Measurements from ENCODE around the gene SPINK4.

SPINK4 gene

GRCh38 chr9:33264003-33264472 lies 24.1 kb downstream of the SPINK4 start:
- Histone ChIP-seq H3K4me3 (ENCODE audit: low read depth, low read length, poor library complexity, severe bottlenecking) (peak overlapping the region; percentile 91), H3K9me2 (ENCODE audit: low read depth, low read length) (no peaks in the 10 kb centered on the region), H3K36me3 (ENCODE audit: insufficient read depth, low read length) (peaks cover 53% of the 10 kb centered on the region), H3K4me2 (ENCODE audit: low read length) (peak overlapping the region; percentile 85), H3K27me3 (ENCODE audit: insufficient read depth, low read length) (no peaks in the 10 kb centered on the region), H4K20me1 (ENCODE audit: insufficient read depth, low read length) (no peaks in the 10 kb centered on the region), H3K9ac (ENCODE audit: low read length) (peak overlapping the region; percentile 87), H3F3A (ENCODE audit: insufficient read depth, low read length) (no peaks in the 10 kb centered on the region), H3K79me2 (ENCODE audit: insufficient read depth, low read length) (peaks cover 15% of the 10 kb centered on the region), H2AFZ (ENCODE audit: low read length) (no peak overlapping the region), H3K9me3 (ENCODE audit: low read length) (no peaks in the 10 kb centered on the region), H3K4me1 (ENCODE audit: insufficient read depth, low read length, severe bottlenecking) (peaks cover 18% of the 10 kb centered on the region), H3K27ac (ENCODE audit: low read depth, low read length, poor library complexity, severe bottlenecking) (peak overlapping the region; percentile 24)
- no peak for TF ChIP-seq EZH2 (IDR thresholded peaks at IDR 0.05; ENCODE audit: borderline replicate concordance, low read length)
- TF ChIP-seq, protein P1, sequence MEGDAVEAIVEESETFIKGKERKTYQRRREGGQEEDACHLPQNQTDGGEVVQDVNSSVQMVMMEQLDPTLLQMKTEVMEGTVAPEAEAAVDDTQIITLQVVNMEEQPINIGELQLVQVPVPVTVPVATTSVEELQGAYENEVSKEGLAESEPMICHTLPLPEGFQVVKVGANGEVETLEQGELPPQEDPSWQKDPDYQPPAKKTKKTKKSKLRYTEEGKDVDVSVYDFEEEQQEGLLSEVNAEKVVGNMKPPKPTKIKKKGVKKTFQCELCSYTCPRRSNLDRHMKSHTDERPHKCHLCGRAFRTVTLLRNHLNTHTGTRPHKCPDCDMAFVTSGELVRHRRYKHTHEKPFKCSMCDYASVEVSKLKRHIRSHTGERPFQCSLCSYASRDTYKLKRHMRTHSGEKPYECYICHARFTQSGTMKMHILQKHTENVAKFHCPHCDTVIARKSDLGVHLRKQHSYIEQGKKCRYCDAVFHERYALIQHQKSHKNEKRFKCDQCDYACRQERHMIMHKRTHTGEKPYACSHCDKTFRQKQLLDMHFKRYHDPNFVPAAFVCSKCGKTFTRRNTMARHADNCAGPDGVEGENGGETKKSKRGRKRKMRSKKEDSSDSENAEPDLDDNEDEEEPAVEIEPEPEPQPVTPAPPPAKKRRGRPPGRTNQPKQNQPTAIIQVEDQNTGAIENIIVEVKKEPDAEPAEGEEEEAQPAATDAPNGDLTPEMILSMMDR (IDR thresholded peaks at IDR 0.05; ENCODE audit: low read length) = no peak

DNA sequence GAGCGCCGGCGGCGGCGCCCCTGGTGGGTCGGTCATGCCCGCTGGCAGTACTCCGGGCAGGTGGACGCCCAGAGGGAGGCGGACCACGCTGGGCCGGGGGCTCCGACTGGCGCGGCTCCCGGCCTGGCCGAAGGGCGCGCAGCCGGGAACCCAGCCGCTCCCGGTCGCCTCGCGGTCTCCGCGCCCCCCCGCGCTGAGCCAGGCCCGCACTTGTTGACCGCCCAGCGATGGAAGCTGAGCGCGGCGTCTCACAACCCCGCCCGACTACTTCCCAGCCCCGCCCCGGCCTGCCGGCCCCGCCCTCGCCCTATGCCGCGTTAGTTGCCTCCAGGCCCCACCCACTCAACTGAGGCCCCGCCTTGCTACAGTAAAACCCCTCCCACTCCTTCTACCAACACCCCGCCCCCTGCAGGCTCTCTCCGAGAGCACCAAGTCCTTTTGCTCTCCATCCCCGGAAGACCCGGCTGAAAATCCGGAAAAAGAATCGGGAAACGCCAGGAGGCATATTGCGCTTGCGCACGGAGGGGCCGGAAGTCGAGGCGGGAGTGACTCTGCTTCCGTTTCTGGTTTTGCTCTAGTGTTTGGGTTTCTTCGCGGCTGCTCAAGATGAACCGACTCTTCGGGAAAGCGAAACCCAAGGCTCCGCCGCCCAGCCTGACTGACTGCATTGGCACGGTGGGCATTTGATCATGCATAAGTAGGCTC lies 24.7 kb downstream of the SPINK4 start, which contains the start of the genes BAG1 and CHMP5:
BAG1 (minus strand) TSS at position 236 of the 705 bp plus-strand sequence.
CHMP5 (plus strand) TSS at position 577 of the 705 bp plus-strand sequence; CDS start at position 607, 30 bp downstream.
- peaks cover 47% of the 10 kb centered on the region for H3K36me3 ChIP-seq (ENCODE audit: insufficient read depth, low read length)
- H2AFZ ChIP-seq (ENCODE audit: low read length) = no peak within 1 kb of the TSS
- peak within 1 kb of the TSS; percentile 87 for H3K9ac ChIP-seq (ENCODE audit: low read length)
- TF ChIP-seq, protein P1 (IDR thresholded peaks at IDR 0.05; ENCODE audit: low read length) = no peak
- no peak for TF ChIP-seq EZH2 (IDR thresholded peaks at IDR 0.05; ENCODE audit: borderline replicate concordance, low read length)
- H3K4me3 ChIP-seq (ENCODE audit: low read depth, low read length, poor library complexity, severe bottlenecking) = peak within 1 kb of the TSS; percentile 91
- H3K27ac ChIP-seq (ENCODE audit: low read depth, low read length, poor library complexity, severe bottlenecking) = peak within 1 kb of the TSS; percentile 24
- H3K9me3 ChIP-seq (ENCODE audit: low read length) = no peaks in the 10 kb centered on the region
- peak within 1 kb of the TSS; percentile 96 for H3K4me2 ChIP-seq (ENCODE audit: low read length)
- peaks cover 15% of the 10 kb centered on the region for H3K79me2 ChIP-seq (ENCODE audit: insufficient read depth, low read length)
- no peaks in the 10 kb centered on the region for H3K9me2 ChIP-seq (ENCODE audit: low read depth, low read length)
- H3K27me3 ChIP-seq (ENCODE audit: insufficient read depth, low read length) = no peaks in the 10 kb centered on the region
- no peaks in the 10 kb centered on the region for H4K20me1 ChIP-seq (ENCODE audit: insufficient read depth, low read length)
- no peaks in the 10 kb centered on the region for H3F3A ChIP-seq (ENCODE audit: insufficient read depth, low read length)
- H3K4me1 ChIP-seq (ENCODE audit: insufficient read depth, low read length, severe bottlenecking) = peaks cover 18% of the 10 kb centered on the region

GRCh38 chr9:33265211-33265865 lies 25.4 kb downstream of the SPINK4 start:
- no peaks in the 10 kb centered on the region for H3K9me2 ChIP-seq (ENCODE audit: low read depth, low read length)
- no peaks in the 10 kb centered on the region for H4K20me1 ChIP-seq (ENCODE audit: insufficient read depth, low read length)
- no peak overlapping the region for H2AFZ ChIP-seq (ENCODE audit: low read length)
- H3K4me3 ChIP-seq (ENCODE audit: low read depth, low read length, poor library complexity, severe bottlenecking) = peak overlapping the region; percentile 91
- no peaks in the 10 kb centered on the region for H3K27me3 ChIP-seq (ENCODE audit: insufficient read depth, low read length)
- H3K79me2 ChIP-seq (ENCODE audit: insufficient read depth, low read length) = peaks cover 15% of the 10 kb centered on the region
- peak overlapping the region; percentile 81 for H3K9ac ChIP-seq (ENCODE audit: low read length)
- H3K4me2 ChIP-seq (ENCODE audit: low read length) = peak overlapping the region; percentile 96
- H3K4me1 ChIP-seq (ENCODE audit: insufficient read depth, low read length, severe bottlenecking) = peaks cover 18% of the 10 kb centered on the region
- no peaks in the 10 kb centered on the region for H3K9me3 ChIP-seq (ENCODE audit: low read length)
- no peaks in the 10 kb centered on the region for H3F3A ChIP-seq (ENCODE audit: insufficient read depth, low read length)
- no peak overlapping the region for H3K27ac ChIP-seq (ENCODE audit: low read depth, low read length, poor library complexity, severe bottlenecking)
- peaks cover 46% of the 10 kb centered on the region for H3K36me3 ChIP-seq (ENCODE audit: insufficient read depth, low read length)
- TF ChIP-seq, protein P1 (IDR thresholded peaks at IDR 0.05; ENCODE audit: low read length) = no peak
- no peak for TF ChIP-seq EZH2 (IDR thresholded peaks at IDR 0.05; ENCODE audit: borderline replicate concordance, low read length)

Data from OCI-LY1 (cell line).